Measurements from ENCODE around the gene MSN. TPM values are rescaled to one million over a fixed set of nuclear protein-coding genes. Genes with fewer than 3 reads are reported as not detected.

The MSN gene
- total RNA-seq, 3 donors from 2014 or later = 25.9 to 127 (median 66.2) TPM

GRCh38 chrX:65720381-65720964, 53.0 kb downstream of the MSN start:
- ATAC-seq (peak; percentile 15), DNase-seq (no peak)
- no peaks in the 10 kb centered on the region for H3K4me1 ChIP-seq (ENCODE audit: low read depth)
- no peaks in the 10 kb centered on the region for H3K9me3 ChIP-seq
- H3K4me3 ChIP-seq = no peak overlapping the region
- TF ChIP-seq CTCF (IDR thresholded peaks at IDR 0.05) = no peak
- intact Hi-C loops (cut with DNase I, micrococcal nuclease) = no loop called here
- no peaks in the 10 kb centered on the region for H3K36me3 ChIP-seq (ENCODE audit: low read depth)

- peak; percentile 46 for ATAC-seq
- Histone ChIP-seq H3K4me1 (ENCODE audit: low read depth) (no peaks in the 10 kb centered on the region), H3K36me3 (ENCODE audit: low read depth) (no peaks in the 10 kb centered on the region), H3K4me3 (no peak overlapping the region), H3K9me3 (no peaks in the 10 kb centered on the region)
- no peak for DNase-seq
- TF ChIP-seq CTCF (IDR thresholded peaks at IDR 0.05) = no peak
- intact Hi-C loops (cut with DNase I, micrococcal nuclease) = no loop called here
Measured at GRCh38 chrX:65723706-65724105, 56.3 kb downstream of the MSN start.

- Histone ChIP-seq H3K36me3 (ENCODE audit: low read depth) (no peaks in the 10 kb centered on the region), H3K4me1 (ENCODE audit: low read depth) (no peaks in the 10 kb centered on the region), H3K4me3 (no peak overlapping the region), H3K9me3 (no peaks in the 10 kb centered on the region)
- ATAC-seq = no peak
- DNase-seq = no peak
- intact Hi-C loops (cut with DNase I, micrococcal nuclease) = no loop called here
- no peak for TF ChIP-seq CTCF (IDR thresholded peaks at IDR 0.05)
Measured at GRCh38 chrX:65726715-65727114, 59.3 kb downstream of the MSN start.

GRCh38 chrX:65731684-65732289, 64.3 kb downstream of the MSN start:
- Histone ChIP-seq H3K36me3 (ENCODE audit: low read depth) (no peaks in the 10 kb centered on the region), H3K4me1 (ENCODE audit: low read depth) (no peaks in the 10 kb centered on the region), H3K4me3 (no peak overlapping the region), H3K9me3 (no peaks in the 10 kb centered on the region)
- no peak for DNase-seq
- ATAC-seq = no peak
- TF ChIP-seq CTCF (IDR thresholded peaks at IDR 0.05) = no peak
- intact Hi-C loops (cut with DNase I, micrococcal nuclease) = no loop called here

GRCh38 chrX:65740909-65741308, 73.5 kb downstream of the MSN start:
- DNase-seq = no peak
- H3K9me3 ChIP-seq = no peaks in the 10 kb centered on the region
- no peak overlapping the region for H3K4me3 ChIP-seq
- intact Hi-C loops (cut with DNase I, micrococcal nuclease) = no loop called here
- ATAC-seq = no peak
- H3K4me1 ChIP-seq (ENCODE audit: low read depth) = no peaks in the 10 kb centered on the region
- no peak for TF ChIP-seq CTCF (IDR thresholded peaks at IDR 0.05)
- no peaks in the 10 kb centered on the region for H3K36me3 ChIP-seq (ENCODE audit: low read depth)
